Measurements from ENCODE around the gene WNT7B. TPM values are rescaled to one million over a fixed set of nuclear protein-coding genes. Genes with fewer than 3 reads are reported as not detected.

WNT7B gene
- total RNA-seq, 2 experiments from 2014 or later = not detected

GRCh38 chr22:46024136-46024840 is 47.3 kb upstream of the WNT7B start:
- no peak overlapping the region for H3K27ac ChIP-seq (ENCODE audit: low read depth in 1 of 2, low read length in 2 of 2)
- peaks cover 42% of the 10 kb centered on the region for H3K27me3 Mint-ChIP-seq
- H3K9me3 Mint-ChIP-seq = no peaks in the 10 kb centered on the region
- H3K27ac Mint-ChIP-seq = no peak overlapping the region
- peak in 1 of 14 experiments; percentile 21 for DNase-seq
- H3K27me3 ChIP-seq (ENCODE audit: control insufficient read depth in 1 of 2, insufficient read depth in 2 of 2, low read length in 2 of 2) = peaks cover 29 to 37% of the 10 kb centered on the region in 2 experiments
- ATAC-seq (ENCODE audit: poor library complexity) = no peak
- CTCF ChIA-PET = interaction anchor here (0.9 kb wide), 1 partner anchor 11 kb away, joined by 3 read pairs; no protein-coding TSS in a partner anchor
- no peak overlapping the region for H3K4me3 Mint-ChIP-seq
- POLR2A ChIA-PET = interaction anchor here (1.2 to 1.6 kb wide), 2 partner anchors 11 to 13 kb away, joined by 3 to 4 read pairs; no protein-coding TSS in a partner anchor
- intact Hi-C loops (cut with DNase I, micrococcal nuclease) = no loop called here
- H3K4me1 ChIP-seq (ENCODE audit: insufficient read depth, low read length) = peaks cover 2% of the 10 kb centered on the region
- TF ChIP-seq, protein P1, sequence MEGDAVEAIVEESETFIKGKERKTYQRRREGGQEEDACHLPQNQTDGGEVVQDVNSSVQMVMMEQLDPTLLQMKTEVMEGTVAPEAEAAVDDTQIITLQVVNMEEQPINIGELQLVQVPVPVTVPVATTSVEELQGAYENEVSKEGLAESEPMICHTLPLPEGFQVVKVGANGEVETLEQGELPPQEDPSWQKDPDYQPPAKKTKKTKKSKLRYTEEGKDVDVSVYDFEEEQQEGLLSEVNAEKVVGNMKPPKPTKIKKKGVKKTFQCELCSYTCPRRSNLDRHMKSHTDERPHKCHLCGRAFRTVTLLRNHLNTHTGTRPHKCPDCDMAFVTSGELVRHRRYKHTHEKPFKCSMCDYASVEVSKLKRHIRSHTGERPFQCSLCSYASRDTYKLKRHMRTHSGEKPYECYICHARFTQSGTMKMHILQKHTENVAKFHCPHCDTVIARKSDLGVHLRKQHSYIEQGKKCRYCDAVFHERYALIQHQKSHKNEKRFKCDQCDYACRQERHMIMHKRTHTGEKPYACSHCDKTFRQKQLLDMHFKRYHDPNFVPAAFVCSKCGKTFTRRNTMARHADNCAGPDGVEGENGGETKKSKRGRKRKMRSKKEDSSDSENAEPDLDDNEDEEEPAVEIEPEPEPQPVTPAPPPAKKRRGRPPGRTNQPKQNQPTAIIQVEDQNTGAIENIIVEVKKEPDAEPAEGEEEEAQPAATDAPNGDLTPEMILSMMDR (IDR thresholded peaks at IDR 0.05) = no peak
- no peaks in the 10 kb centered on the region for H3K36me3 Mint-ChIP-seq (ENCODE audit: low read depth)
- no peak overlapping the region for H3K4me3 ChIP-seq (ENCODE audit: low read length)
- no peaks in the 10 kb centered on the region for H3K36me3 ChIP-seq (ENCODE audit: insufficient read depth, low read length)
- no peaks in the 10 kb centered on the region for H3K9me3 ChIP-seq (ENCODE audit: control insufficient read depth in 1 of 2, insufficient read depth in 1 of 2, low read length in 2 of 2)
- H3K4me1 Mint-ChIP-seq (ENCODE audit: low read depth) = no peaks in the 10 kb centered on the region

DNA sequence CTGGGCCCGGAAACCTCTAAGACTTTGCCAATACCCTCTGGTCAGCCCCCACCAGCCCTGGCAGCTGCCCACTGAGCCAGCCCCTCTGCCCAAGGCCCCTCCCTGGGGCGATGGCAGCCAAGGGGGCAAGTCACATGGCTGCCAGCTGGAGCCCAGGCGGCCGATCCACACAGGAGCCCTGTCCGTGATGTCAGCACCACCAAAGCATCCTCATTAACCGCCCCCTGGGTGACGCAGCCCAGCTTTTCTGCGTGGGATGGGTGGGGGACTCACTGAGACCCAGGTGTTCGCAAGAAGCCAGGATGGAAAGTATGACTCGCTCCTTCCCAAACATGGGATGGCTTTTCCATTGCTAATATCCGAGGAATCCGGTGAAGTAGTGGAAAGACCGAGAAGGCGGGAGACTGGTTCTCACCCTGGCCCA is 46.6 kb upstream of the WNT7B start:
- DNase-seq = no peak
- no peak overlapping the region for H3K4me3 Mint-ChIP-seq

GRCh38 chr22:46022881-46023512 is 46.0 kb upstream of the WNT7B start:
- Mint-ChIP-seq H3K27ac (no peak overlapping the region), H3K4me1 (ENCODE audit: low read depth) (no peaks in the 10 kb centered on the region), H3K4me3 (no peak overlapping the region), H3K27me3 (peaks cover 38% of the 10 kb centered on the region), H3K36me3 (ENCODE audit: low read depth) (no peaks in the 10 kb centered on the region), H3K9me3 (no peaks in the 10 kb centered on the region)
- POLR2A ChIA-PET = no interaction called here
- Histone ChIP-seq H3K4me3 (ENCODE audit: low read length) (no peak overlapping the region), H3K9me3 (ENCODE audit: control insufficient read depth in 1 of 2, insufficient read depth in 1 of 2, low read length in 2 of 2) (no peaks in the 10 kb centered on the region), H3K27ac (ENCODE audit: low read depth in 1 of 2, low read length in 2 of 2) (no peak overlapping the region), H3K36me3 (ENCODE audit: insufficient read depth, low read length) (no peaks in the 10 kb centered on the region), H3K4me1 (ENCODE audit: insufficient read depth, low read length) (peaks cover 2% of the 10 kb centered on the region), H3K27me3 (ENCODE audit: control insufficient read depth in 1 of 2, insufficient read depth in 2 of 2, low read length in 2 of 2) (peaks cover 24 to 32% of the 10 kb centered on the region in 2 experiments)
- CTCF ChIA-PET = interaction anchor here (1.9 kb wide), 1 partner anchor 17 kb away, joined by 5 read pairs; no protein-coding TSS in a partner anchor
- TF ChIP-seq, protein P1 (IDR thresholded peaks at IDR 0.05) = no peak
- no peak for ATAC-seq (ENCODE audit: poor library complexity)
- DNase-seq = no peak
- intact Hi-C loops (cut with DNase I, micrococcal nuclease) = no loop called here

More for the DNA sequence above, 46.6 kb upstream of the WNT7B start:
- TF ChIP-seq, protein P1 (IDR thresholded peaks at IDR 0.05) = no peak
- Mint-ChIP-seq H3K4me1 (ENCODE audit: low read depth) (no peaks in the 10 kb centered on the region), H3K27ac (no peak overlapping the region), H3K36me3 (ENCODE audit: low read depth) (no peaks in the 10 kb centered on the region), H3K27me3 (peaks cover 42% of the 10 kb centered on the region), H3K9me3 (no peaks in the 10 kb centered on the region)
- Histone ChIP-seq H3K4me3 (ENCODE audit: low read length) (no peak overlapping the region), H3K27ac (ENCODE audit: low read depth in 1 of 2, low read length in 2 of 2) (no peak overlapping the region), H3K4me1 (ENCODE audit: insufficient read depth, low read length) (peaks cover 2% of the 10 kb centered on the region), H3K9me3 (ENCODE audit: control insufficient read depth in 1 of 2, insufficient read depth in 1 of 2, low read length in 2 of 2) (no peaks in the 10 kb centered on the region), H3K27me3 (ENCODE audit: control insufficient read depth in 1 of 2, insufficient read depth in 2 of 2, low read length in 2 of 2) (peaks cover 27 to 37% of the 10 kb centered on the region in 2 experiments), H3K36me3 (ENCODE audit: insufficient read depth, low read length) (no peaks in the 10 kb centered on the region)
- intact Hi-C loops (cut with DNase I, micrococcal nuclease) = no loop called here
- ChIA-PET POLR2A (interaction anchor here (1.6 kb wide), 1 partner anchor 10 kb away, joined by 4 read pairs; no protein-coding TSS in a partner anchor), CTCF (no interaction called here)
- no peak for ATAC-seq (ENCODE audit: poor library complexity)

Measured in CD4-positive, alpha-beta T cell (primary cell).